GM19238 (cell line): ENCODE results near the gene LORICRIN.

Source experiments
- DNase-seq: peaks from one replicate; pipeline ENCODE4 v3.0.0; 2011; ENCODE audit warnings: low spot score; ENCODE audit not compliant: insufficient read length

Gene LORICRIN

GRCh38 chr1:153248176-153248879 lies 11.2 kb upstream of the LORICRIN start:
- no peak for DNase-seq

- no peak for DNase-seq
Observed at GRCh38 chr1:153250166-153250565, 9.3 kb upstream of the LORICRIN start.

- DNase-seq: no peak
Observed at GRCh38 chr1:153251087-153251486, 8.4 kb upstream of the LORICRIN start.

GRCh38 chr1:153251562-153251961 lies 7.9 kb upstream of the LORICRIN start:
- no peak for DNase-seq

- DNase-seq: no peak
Observed at GRCh38 chr1:153251988-153252387, 7.5 kb upstream of the LORICRIN start.

GRCh38 chr1:153253076-153253475 lies 6.4 kb upstream of the LORICRIN start:
- no peak for DNase-seq

GRCh38 chr1:153253693-153254092 lies 5.8 kb upstream of the LORICRIN start:
- no peak for DNase-seq

GRCh38 chr1:153260585-153261280 lies 1.2 kb downstream of the LORICRIN start:
- DNase-seq: no peak

GRCh38 chr1:153261281-153262069 lies 2.0 kb downstream of the LORICRIN start:
- no peak for DNase-seq

GRCh38 chr1:153262070-153262366 lies 2.5 kb downstream of the LORICRIN start:
- DNase-seq: no peak

- no peak for DNase-seq
Observed at GRCh38 chr1:153262462-153263157, 3.1 kb downstream of the LORICRIN start.

GRCh38 chr1:153265457-153265856 lies 6.0 kb downstream of the LORICRIN start:
- DNase-seq: no peak

GRCh38 chr1:153271711-153272110 lies 12.2 kb downstream of the LORICRIN start:
- no peak for DNase-seq

- no peak for DNase-seq
Observed at GRCh38 chr1:153272186-153272585, 12.7 kb downstream of the LORICRIN start.

GRCh38 chr1:153277852-153278251 lies 18.4 kb downstream of the LORICRIN start:
- DNase-seq: peak; percentile 50

- DNase-seq: peak; percentile 35
Observed at GRCh38 chr1:153288634-153289275, 29.3 kb downstream of the LORICRIN start.

GRCh38 chr1:153291514-153291913 lies 32.0 kb downstream of the LORICRIN start:
- DNase-seq: no peak

- DNase-seq: no peak
Observed at GRCh38 chr1:153292185-153292584, 32.7 kb downstream of the LORICRIN start.

- no peak for DNase-seq
Observed at GRCh38 chr1:153292740-153293479, 33.4 kb downstream of the LORICRIN start.

GRCh38 chr1:153293480-153293775 lies 33.9 kb downstream of the LORICRIN start:
- no peak for DNase-seq

GRCh38 chr1:153293851-153294250 lies 34.4 kb downstream of the LORICRIN start:
- DNase-seq: no peak
